Testis (tissue), 2 donors: ENCODE results near the gene IFFO2.

Source experiments
- CTCF ChIP-seq, 3 experiments: fragments of 450-650 bp in 2 of 3; fragments of 200-600 bp in 1 of 3; sonication (generic) in 1 of 3; IDR thresholded peaks; one replicate each; pipeline ENCODE4 v1.5.1; 2016 to 2019; ENCODE audit warnings: antibody characterized with exemption in 3 of 3, mild to moderate bottlenecking in 2 of 3, moderate library complexity in 1 of 3
- POLR2A ChIP-seq: fragments of 450-650 bp; IDR thresholded peaks from one replicate; pipeline ENCODE4 v1.6.1; 2017; ENCODE audit warnings: antibody characterized with exemption, mild to moderate bottlenecking, moderate library complexity

GRCh38 chr1:18883079-18883478 is 73.4 kb downstream of the IFFO2 start:
- no peak for TF ChIP-seq CTCF (IDR thresholded peaks at IDR 0.05)
- TF ChIP-seq POLR2A, result no peak
